Stimulated activated CD4-positive, alpha-beta T cell treated with anti-CD3 and anti-CD28 coated beads, Interleukin-1b, Interleukin-23, amount 100 ng/mL, for 48 hours (primary cell): Measurements from ENCODE around the gene TMCC2.
A peak's percentile ranks its signal among the peaks of the same experiment; 100 is the strongest.
"Not testable (repeated sequence)": the region's sequence is repeated elsewhere in the genome, so short reads cannot be mapped to it uniquely, and the experiment has no call there.

Experiments
- DNase-seq: peaks from one replicate; pipeline ENCODE4 v3.0.0-alpha.2; 2020

Gene TMCC2

DNA sequence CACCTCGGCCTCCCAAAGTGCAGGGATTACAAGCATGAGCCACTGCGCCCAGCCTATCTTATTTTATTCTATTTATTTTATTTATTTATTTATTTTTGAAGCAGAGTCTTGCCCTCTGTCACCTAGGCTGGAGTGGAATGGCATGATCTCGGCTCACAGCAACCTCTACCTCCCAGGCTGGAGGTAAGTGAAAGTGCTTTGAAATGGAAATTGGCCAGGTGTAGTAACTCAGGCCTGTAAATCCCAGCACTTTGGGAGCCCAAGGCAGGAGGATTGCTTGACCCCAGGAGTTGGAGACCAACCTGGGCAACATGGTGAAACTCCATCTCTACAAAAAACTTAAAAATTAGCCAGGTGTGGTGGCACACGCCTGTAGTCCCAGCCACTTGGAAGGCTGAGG, 11.2 kb upstream of the TMCC2 start:
- no peak for DNase-seq

- DNase-seq: no peak
Measured at GRCh38 chr1:205217418-205217817, 10.3 kb upstream of the TMCC2 start.

- no peak for DNase-seq
Measured at GRCh38 chr1:205220421-205220820, 7.3 kb upstream of the TMCC2 start.

GRCh38 chr1:205224736-205225135, 3.0 kb upstream of the TMCC2 start:
- no peak for DNase-seq

GRCh38 chr1:205225901-205226765, 1.6 kb upstream of the TMCC2 start:
- DNase-seq: no peak

DNA sequence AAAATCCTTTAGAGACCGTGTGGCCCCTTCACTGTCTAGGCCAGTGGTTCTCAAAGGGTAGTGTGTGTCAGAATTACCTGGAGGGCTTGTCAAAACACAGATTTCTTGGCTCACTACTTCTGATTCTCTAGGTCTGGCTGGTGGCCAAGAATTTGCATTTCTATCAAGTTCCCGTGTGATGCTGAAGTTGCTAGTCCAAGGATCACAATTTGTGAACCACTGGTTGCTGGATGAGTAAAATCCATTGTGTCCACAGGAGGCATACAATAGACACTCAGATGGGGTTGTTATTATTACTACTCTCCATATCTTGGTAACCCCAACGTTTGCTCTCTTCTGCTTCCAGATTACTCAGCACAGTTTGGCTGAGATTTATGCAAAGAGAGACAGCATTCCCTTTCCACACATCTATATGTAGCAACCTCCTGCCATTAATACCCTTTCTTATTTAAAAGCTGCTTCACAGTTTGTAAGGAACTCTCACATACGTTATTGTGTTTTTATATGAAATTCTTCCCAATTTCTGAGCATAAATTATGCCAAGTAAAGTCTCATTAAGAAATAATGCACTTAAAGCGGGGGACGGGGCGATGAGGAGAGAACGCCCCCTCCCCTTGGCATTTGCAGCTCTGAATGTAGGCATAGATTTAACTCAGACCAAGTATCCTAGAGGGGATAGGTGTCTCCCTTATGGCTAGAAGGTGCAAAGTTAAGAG, 720 bp upstream of the TMCC2 start:
- DNase-seq: no peak

DNA sequence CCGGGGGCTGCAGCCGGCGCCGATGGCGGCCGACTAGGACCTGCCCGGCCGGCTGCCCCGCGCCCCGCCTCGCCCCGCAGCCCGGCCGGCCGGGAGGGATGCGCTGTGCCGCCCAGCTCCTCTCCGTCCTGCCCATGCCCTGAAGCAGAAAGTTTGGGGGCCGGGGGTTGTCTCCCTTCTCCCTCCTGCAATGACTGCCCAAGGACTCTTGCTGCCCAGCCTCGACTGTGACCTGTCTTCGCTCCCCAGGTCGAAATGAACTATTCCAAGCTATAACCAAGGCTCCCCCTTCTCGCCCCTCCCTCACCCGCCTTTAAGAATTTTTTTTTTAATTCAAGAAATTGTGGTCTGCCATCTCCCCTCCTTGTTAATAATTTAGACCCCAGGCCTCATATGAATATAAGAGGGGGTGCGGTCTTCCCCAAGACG, 361 bp downstream of the TMCC2 start:
- DNase-seq: no peak

GRCh38 chr1:205229399-205229871, 1.7 kb downstream of the TMCC2 start:
- DNase-seq: peak; percentile 81

DNA sequence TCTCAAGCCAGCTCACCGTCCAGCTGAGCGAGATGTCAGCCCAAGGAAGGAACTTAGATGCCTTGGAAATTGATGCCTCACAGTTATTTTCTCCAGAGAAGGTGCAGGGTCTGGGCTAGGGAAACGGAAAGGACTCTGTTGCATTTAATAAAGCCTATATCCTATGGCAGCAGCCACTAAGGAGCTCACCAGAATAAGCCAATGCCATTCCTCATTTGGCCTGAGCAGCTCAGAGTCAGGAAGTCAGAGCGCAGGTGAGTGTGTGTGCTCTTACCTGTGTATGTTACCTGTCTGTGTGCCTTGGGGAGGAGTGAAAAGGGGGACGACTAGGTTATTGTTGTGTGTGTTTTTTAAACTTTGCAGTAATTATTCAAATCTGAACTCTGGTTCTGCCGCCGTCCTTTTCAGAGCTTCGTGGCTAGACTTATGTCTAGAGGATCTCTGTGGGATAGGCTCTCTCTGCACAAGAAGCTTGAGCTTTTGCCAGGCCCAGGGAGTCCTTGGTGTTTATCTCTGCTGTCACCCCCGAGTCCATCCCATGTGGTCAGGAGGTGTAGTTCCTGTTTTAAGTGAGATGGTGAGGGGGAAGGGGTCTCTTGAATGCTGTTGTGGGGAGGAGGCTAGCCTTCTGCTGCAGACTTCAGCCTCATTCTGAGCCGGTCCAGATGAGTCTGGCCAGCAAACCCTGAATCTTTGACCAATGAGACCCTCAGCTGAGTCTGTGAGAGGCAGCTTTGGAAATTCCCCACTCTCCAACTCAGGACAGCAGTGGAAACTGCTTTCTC, 2.4 kb downstream of the TMCC2 start:
- DNase-seq: no peak

GRCh38 chr1:205230982-205231381, 3.2 kb downstream of the TMCC2 start:
- no peak for DNase-seq

DNA sequence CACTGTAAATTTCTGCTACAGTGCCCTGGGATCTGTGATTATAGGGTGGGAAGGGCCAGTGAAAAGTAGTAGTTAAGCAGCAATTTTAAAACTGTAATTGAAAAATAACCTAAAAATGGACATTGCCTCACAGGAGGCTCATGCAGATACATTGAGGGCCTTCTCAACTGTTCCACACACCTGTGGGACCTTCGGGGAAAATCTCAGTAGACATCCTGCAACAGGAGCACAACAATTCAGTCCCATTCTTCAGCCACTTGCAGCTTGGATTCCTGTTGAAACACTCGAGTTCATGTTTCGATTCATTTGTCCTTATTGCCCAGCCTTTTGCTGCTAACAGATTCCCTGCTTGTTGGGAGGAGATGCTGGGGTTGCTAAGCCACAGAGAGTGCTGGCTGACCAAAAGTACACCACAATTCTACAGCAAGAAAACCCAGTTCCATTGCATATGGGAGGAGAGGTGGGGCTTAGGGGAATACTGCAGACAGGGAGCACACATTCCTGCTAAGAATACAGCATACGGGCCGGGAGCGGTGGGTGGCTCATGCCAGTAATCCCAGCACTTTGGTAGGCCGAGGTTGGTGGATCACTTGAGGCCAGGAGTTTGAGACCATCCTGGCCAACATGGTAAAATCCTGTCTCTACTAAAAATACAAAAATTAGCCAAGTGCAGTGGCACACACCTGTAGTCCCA, 4.5 kb downstream of the TMCC2 start:
- no peak for DNase-seq

DNA sequence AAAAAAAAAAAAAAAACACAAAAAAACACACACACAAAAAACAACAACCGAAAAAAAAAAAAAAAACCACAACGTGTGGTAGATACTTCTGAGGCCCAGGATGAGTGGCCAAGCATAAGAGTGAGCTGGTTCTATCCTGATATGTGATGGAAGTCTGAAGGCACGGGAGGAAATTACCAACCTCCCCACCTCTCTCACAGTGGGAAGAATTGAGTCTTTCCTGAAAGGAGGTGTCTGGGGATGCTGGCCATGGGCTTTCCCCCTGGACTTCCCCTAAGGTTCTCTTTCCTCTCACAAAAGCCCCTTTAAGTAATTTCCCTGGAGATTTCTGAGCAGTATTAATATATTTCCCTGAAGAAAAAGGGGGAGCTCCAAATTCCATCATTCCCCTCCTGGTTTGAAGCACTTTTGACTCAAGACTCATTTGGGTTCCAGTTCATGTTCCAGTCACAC, 5.2 kb downstream of the TMCC2 start:
- DNase-seq: no peak

GRCh38 chr1:205233986-205234385, 6.2 kb downstream of the TMCC2 start:
- DNase-seq: not testable (repeated sequence)

GRCh38 chr1:205235951-205236350, 8.2 kb downstream of the TMCC2 start:
- no peak for DNase-seq

GRCh38 chr1:205236526-205236925, 8.8 kb downstream of the TMCC2 start:
- no peak for DNase-seq

GRCh38 chr1:205236951-205237475, 9.3 kb downstream of the TMCC2 start:
- no peak for DNase-seq

- peak; percentile 71 for DNase-seq
Measured at GRCh38 chr1:205237526-205238484, 10.1 kb downstream of the TMCC2 start.

DNA sequence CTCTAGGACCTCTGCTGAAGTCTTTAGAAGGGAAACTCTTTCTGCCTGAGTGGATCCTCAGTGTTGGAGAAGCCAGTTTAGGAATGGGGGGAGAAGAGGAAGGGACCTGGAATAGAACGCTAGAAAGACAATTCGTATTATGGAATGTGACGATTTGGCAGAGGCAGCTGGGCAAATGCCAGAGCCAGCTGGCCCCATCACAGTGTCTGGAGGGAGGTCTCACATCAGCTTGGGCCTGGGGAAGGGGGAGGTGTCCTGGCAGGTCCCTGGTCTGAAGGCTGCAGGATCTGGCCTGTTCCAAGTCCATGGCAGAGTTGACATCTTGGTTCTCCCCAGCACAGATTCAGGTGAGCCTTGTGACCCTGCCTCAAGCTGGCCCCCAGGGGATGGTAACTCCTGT, 11.3 kb downstream of the TMCC2 start:
- no peak for DNase-seq

DNA sequence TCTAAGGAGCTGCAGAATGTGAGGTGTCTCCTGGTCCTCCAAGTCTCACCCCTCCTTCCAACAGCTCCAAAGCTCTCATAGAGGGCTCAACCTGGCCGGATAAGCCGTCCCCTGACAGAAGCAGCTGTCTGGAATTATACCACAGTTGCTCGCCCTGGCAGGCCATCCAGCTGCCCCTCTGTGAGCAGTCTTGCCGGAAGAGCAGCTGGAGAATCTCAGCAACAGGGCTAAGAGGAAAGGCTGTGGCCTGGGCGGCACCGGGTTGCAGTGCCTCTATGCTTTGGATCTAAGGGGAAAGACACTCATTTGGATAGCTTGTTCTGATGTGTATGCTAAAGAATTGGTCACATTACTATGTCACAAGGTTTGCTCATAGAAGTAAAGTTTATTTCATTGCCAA, 12.4 kb downstream of the TMCC2 start:
- no peak for DNase-seq

DNA sequence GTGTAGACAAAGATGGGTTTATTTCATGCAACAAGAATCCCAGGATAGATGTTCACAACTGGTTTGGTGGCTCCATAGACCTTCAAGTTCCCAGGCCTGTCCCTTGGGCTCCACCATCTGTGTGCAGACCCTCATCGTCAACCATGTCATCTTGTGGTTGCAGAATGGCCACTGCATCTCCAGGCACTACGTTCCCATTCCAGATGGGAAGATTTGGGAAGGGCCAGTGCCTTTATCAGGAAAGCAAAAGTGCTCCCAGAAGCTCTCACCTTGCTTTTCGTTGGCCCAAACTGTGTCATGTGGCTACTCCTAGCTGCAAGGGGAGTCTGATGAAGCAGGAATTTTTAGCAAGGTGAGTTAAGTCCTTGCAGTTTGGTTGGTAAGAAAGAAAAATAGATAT, 12.8 kb downstream of the TMCC2 start:
- no peak for DNase-seq
